ENCODE data around the gene GJA8.
"Not testable (repeated sequence)": the region's sequence is repeated elsewhere in the genome, so short reads cannot be mapped to it uniquely, and the experiment has no call there.

GJA8 gene

GRCh38 chr1:147902253-147902845 is at the start of gene GJA8:
Gene GJA8, plus strand, starts transcription at chr1:147902795. Its CDS starts 5,161 bp downstream, at chr1:147907956.
- H3K9me3 Mint-ChIP-seq = no peaks in the 10 kb centered on the region
- no peaks in the 10 kb centered on the region for H3K36me3 Mint-ChIP-seq (ENCODE audit: low read depth)
- H3K27me3 Mint-ChIP-seq = no peaks in the 10 kb centered on the region
- no peak within 1 kb of the TSS for H3K4me3 Mint-ChIP-seq
- H3K4me1 Mint-ChIP-seq (ENCODE audit: low read depth) = peaks cover 9% of the 10 kb centered on the region
- H3K27ac Mint-ChIP-seq = no peak within 1 kb of the TSS
- DNase-seq = no peak

- Mint-ChIP-seq H3K9me3 (no peaks in the 10 kb centered on the region), H3K4me3 (no peak overlapping the region), H3K27ac (no peak overlapping the region), H3K4me1 (ENCODE audit: low read depth) (peaks cover 3% of the 10 kb centered on the region), H3K27me3 (peaks cover 20% of the 10 kb centered on the region), H3K36me3 (ENCODE audit: low read depth) (no peaks in the 10 kb centered on the region)
- DNase-seq = no peak
Observed at GRCh38 chr1:147853391-147853790, 49.2 kb upstream of the GJA8 start.

- not testable (repeated sequence) for H3K4me1 Mint-ChIP-seq (ENCODE audit: low read depth)
Observed at GRCh38 chr1:147854989-147855388, 47.6 kb upstream of the GJA8 start.

GRCh38 chr1:147855996-147856395 is 46.6 kb upstream of the GJA8 start:
- not testable (repeated sequence) for H3K27ac Mint-ChIP-seq; H3K36me3 Mint-ChIP-seq (ENCODE audit: low read depth); H3K9me3 Mint-ChIP-seq; DNase-seq; H3K4me3 Mint-ChIP-seq; H3K4me1 Mint-ChIP-seq (ENCODE audit: low read depth)
- peaks cover 25% of the 10 kb centered on the region for H3K27me3 Mint-ChIP-seq

More at GRCh38 chr1:147854989-147855388, 47.6 kb upstream of the GJA8 start:
- not testable (repeated sequence) for H3K4me3 Mint-ChIP-seq; H3K36me3 Mint-ChIP-seq (ENCODE audit: low read depth); H3K27ac Mint-ChIP-seq; DNase-seq; H3K9me3 Mint-ChIP-seq
- H3K27me3 Mint-ChIP-seq = peaks cover 20% of the 10 kb centered on the region

- not testable (repeated sequence) for H3K27me3 Mint-ChIP-seq; H3K27ac Mint-ChIP-seq; H3K4me3 Mint-ChIP-seq; H3K4me1 Mint-ChIP-seq (ENCODE audit: low read depth); DNase-seq; H3K9me3 Mint-ChIP-seq; H3K36me3 Mint-ChIP-seq (ENCODE audit: low read depth)
Observed at GRCh38 chr1:147867204-147867603, 35.4 kb upstream of the GJA8 start.

GRCh38 chr1:147878022-147878421 is 24.6 kb upstream of the GJA8 start:
- H3K9me3 Mint-ChIP-seq = peaks cover 9% of the 10 kb centered on the region
- no peak overlapping the region for H3K27ac Mint-ChIP-seq
- no peak overlapping the region for H3K4me3 Mint-ChIP-seq
- no peak for DNase-seq
- no peaks in the 10 kb centered on the region for H3K4me1 Mint-ChIP-seq (ENCODE audit: low read depth)
- H3K27me3 Mint-ChIP-seq = peaks cover 22% of the 10 kb centered on the region
- H3K36me3 Mint-ChIP-seq (ENCODE audit: low read depth) = no peaks in the 10 kb centered on the region

- Mint-ChIP-seq H3K27ac (no peak overlapping the region), H3K4me3 (no peak overlapping the region), H3K27me3 (peaks cover 22% of the 10 kb centered on the region)
Observed at GRCh38 chr1:147879911-147880310, 22.7 kb upstream of the GJA8 start.

GRCh38 chr1:147882535-147882934 is 20.1 kb upstream of the GJA8 start:
- Mint-ChIP-seq H3K36me3 (ENCODE audit: low read depth) (no peaks in the 10 kb centered on the region), H3K4me3 (no peak overlapping the region), H3K27me3 (peaks cover 10% of the 10 kb centered on the region), H3K4me1 (ENCODE audit: low read depth) (no peaks in the 10 kb centered on the region), H3K9me3 (peaks cover 9% of the 10 kb centered on the region), H3K27ac (no peak overlapping the region)
- no peak for DNase-seq

More at GRCh38 chr1:147879911-147880310, 22.7 kb upstream of the GJA8 start:
- peaks cover 9% of the 10 kb centered on the region for H3K9me3 Mint-ChIP-seq
- H3K36me3 Mint-ChIP-seq (ENCODE audit: low read depth) = no peaks in the 10 kb centered on the region
- no peaks in the 10 kb centered on the region for H3K4me1 Mint-ChIP-seq (ENCODE audit: low read depth)
- DNase-seq = no peak

- H3K4me1 Mint-ChIP-seq (ENCODE audit: low read depth) = no peaks in the 10 kb centered on the region
Observed at GRCh38 chr1:147890177-147890790, 12.3 kb upstream of the GJA8 start.

GRCh38 chr1:147891088-147891487 is 11.5 kb upstream of the GJA8 start:
- Mint-ChIP-seq H3K9me3 (no peaks in the 10 kb centered on the region), H3K27me3 (no peaks in the 10 kb centered on the region), H3K4me3 (no peak overlapping the region), H3K4me1 (ENCODE audit: low read depth) (no peaks in the 10 kb centered on the region), H3K36me3 (ENCODE audit: low read depth) (no peaks in the 10 kb centered on the region), H3K27ac (no peak overlapping the region)
- no peak for DNase-seq

More at GRCh38 chr1:147890177-147890790, 12.3 kb upstream of the GJA8 start:
- H3K27ac Mint-ChIP-seq = no peak overlapping the region
- H3K9me3 Mint-ChIP-seq = no peaks in the 10 kb centered on the region
- H3K27me3 Mint-ChIP-seq = no peaks in the 10 kb centered on the region
- no peaks in the 10 kb centered on the region for H3K36me3 Mint-ChIP-seq (ENCODE audit: low read depth)
- DNase-seq = peak; percentile 78
- H3K4me3 Mint-ChIP-seq = no peak overlapping the region

GRCh38 chr1:147892216-147892615 is 10.4 kb upstream of the GJA8 start:
- Mint-ChIP-seq H3K27me3 (no peaks in the 10 kb centered on the region), H3K27ac (no peak overlapping the region), H3K36me3 (ENCODE audit: low read depth) (no peaks in the 10 kb centered on the region), H3K4me3 (no peak overlapping the region), H3K9me3 (no peaks in the 10 kb centered on the region), H3K4me1 (ENCODE audit: low read depth) (no peaks in the 10 kb centered on the region)
- DNase-seq = no peak

- Mint-ChIP-seq H3K36me3 (ENCODE audit: low read depth) (no peaks in the 10 kb centered on the region), H3K9me3 (no peaks in the 10 kb centered on the region), H3K27ac (no peak overlapping the region), H3K27me3 (no peaks in the 10 kb centered on the region), H3K4me3 (no peak overlapping the region), H3K4me1 (ENCODE audit: low read depth) (no peaks in the 10 kb centered on the region)
- DNase-seq = no peak
Observed at GRCh38 chr1:147892731-147893214, 9.8 kb upstream of the GJA8 start.

GRCh38 chr1:147895123-147895522 is 7.5 kb upstream of the GJA8 start:
- no peaks in the 10 kb centered on the region for H3K27me3 Mint-ChIP-seq
- H3K4me3 Mint-ChIP-seq = no peak overlapping the region
- H3K9me3 Mint-ChIP-seq = no peaks in the 10 kb centered on the region
- no peaks in the 10 kb centered on the region for H3K4me1 Mint-ChIP-seq (ENCODE audit: low read depth)
- no peak overlapping the region for H3K27ac Mint-ChIP-seq
- H3K36me3 Mint-ChIP-seq (ENCODE audit: low read depth) = no peaks in the 10 kb centered on the region
- DNase-seq = no peak

- no peak overlapping the region for H3K27ac Mint-ChIP-seq
- no peak overlapping the region for H3K4me3 Mint-ChIP-seq
- H3K9me3 Mint-ChIP-seq = no peaks in the 10 kb centered on the region
- H3K4me1 Mint-ChIP-seq (ENCODE audit: low read depth) = no peaks in the 10 kb centered on the region
- no peaks in the 10 kb centered on the region for H3K27me3 Mint-ChIP-seq
- no peaks in the 10 kb centered on the region for H3K36me3 Mint-ChIP-seq (ENCODE audit: low read depth)
- no peak for DNase-seq
Observed at GRCh38 chr1:147897029-147897752, 5.4 kb upstream of the GJA8 start.

GRCh38 chr1:147897789-147898188 is 4.8 kb upstream of the GJA8 start:
- Mint-ChIP-seq H3K36me3 (ENCODE audit: low read depth) (no peaks in the 10 kb centered on the region), H3K4me1 (ENCODE audit: low read depth) (no peaks in the 10 kb centered on the region), H3K9me3 (no peaks in the 10 kb centered on the region), H3K27ac (no peak overlapping the region), H3K4me3 (no peak overlapping the region), H3K27me3 (no peaks in the 10 kb centered on the region)
- no peak for DNase-seq

Data from activated T-cell treated with anti-CD3 and anti-CD28 coated beads, Interleukin-2, amount 50 U/mL, for 24 hours (primary cell).